Vagina (tissue), 2 donors: Measurements from ENCODE around the gene IFT57. TPM values are rescaled to one million over a fixed set of nuclear protein-coding genes. Genes with fewer than 3 reads are reported as not detected.
A peak's percentile ranks its signal among the peaks of the same experiment; 100 is the strongest.

Source experiments
- DNase-seq, 2 donors: peaks; one replicate each; pipeline ENCODE4 v3.0.0-alpha.2; 2017; ENCODE audit errors: extremely low spot score in 2 of 2
- H3K27ac ChIP-seq: fragments of 200-600 bp; sonication (generic); one replicate; pipeline ENCODE4 v1.5.1; 2019
- H3K27me3 ChIP-seq: fragments of 200-600 bp; sonication (generic); one replicate; pipeline ENCODE4 v1.5.1; 2019
- H3K36me3 ChIP-seq, 2 donors: fragments of 200-600 bp; sonication (generic); one replicate each; pipeline ENCODE4 v1.5.1; 2017 to 2019
- H3K4me1 ChIP-seq: fragments of 200-600 bp; sonication (generic); one replicate; pipeline ENCODE4 v1.5.1; 2019
- H3K4me3 ChIP-seq, 2 donors: fragments of 200-600 bp; sonication (generic); 1 replicate in 1 of 2; 2 replicates in 1 of 2; pipeline ENCODE4 v1.5.1; 2016 to 2019
- H3K9me3 ChIP-seq: fragments of 200-600 bp; sonication (generic); one replicate; pipeline ENCODE4 v1.5.1; 2019
- CTCF ChIP-seq, 3 experiments: fragments of 450-650 bp in 2 of 3; fragments of 200-600 bp in 1 of 3; sonication (generic) in 1 of 3; IDR thresholded peaks; one replicate each; pipeline ENCODE4 v1.5.1; 2017 to 2019; ENCODE audit warnings: antibody characterized with exemption in 3 of 3, mild to moderate bottlenecking in 2 of 3, moderate library complexity in 2 of 3
- POLR2A ChIP-seq, 2 donors: fragments of 450-650 bp; IDR thresholded peaks; one replicate each; pipeline ENCODE4 v1.6.1; 2017; ENCODE audit warnings: antibody characterized with exemption in 2 of 2, mild to moderate bottlenecking in 2 of 2, moderate library complexity in 2 of 2
- POLR2AphosphoS5 ChIP-seq, 2 donors: sonication (generic); formaldehyde crosslinking; IDR thresholded peaks; one replicate each; pipeline ENCODE4 v1.9.0; 2017; ENCODE audit warnings: antibody characterized with exemption in 2 of 2, mild to moderate bottlenecking in 2 of 2, low read depth in 1 of 2; ENCODE audit not compliant: insufficient read depth in 1 of 2
- intact Hi-C: fragments of 100-400 bp; cut with DNase I; formaldehyde crosslinking; loops from one replicate; pipeline ENCODE4 v1.15.1; 2023
- total RNA-seq: library from RNA; depleted of rRNA; stranded (reverse); fragments of >200 nt; gene quantifications from one replicate; pipeline ENCODE4 v1.2.3, GENCODE V29; 2016

IFT57 gene
- total RNA-seq, 1 donor from 2014 or later: 44.9 TPM

GRCh38 chr3:108130701-108131474 lies 91.3 kb downstream of the IFT57 start:
- H3K4me3 ChIP-seq: no peak overlapping the region
- no peaks in the 10 kb centered on the region for H3K27me3 ChIP-seq
- H3K9me3 ChIP-seq: no peaks in the 10 kb centered on the region
- TF ChIP-seq POLR2A (IDR thresholded peaks at IDR 0.05) (no peak), POLR2AphosphoS5 (IDR thresholded peaks at IDR 0.05; ENCODE audit: insufficient read depth in 1 of 2, low read depth in 1 of 2) (peak in 1 of 2 donors; percentile 53)
- H3K4me1 ChIP-seq: peaks cover 31% of the 10 kb centered on the region
- intact Hi-C loops: no loop called here
- H3K36me3 ChIP-seq: no peaks in the 10 kb centered on the region
- H3K27ac ChIP-seq: no peak overlapping the region
- DNase-seq: no peak

- DNase-seq: no peak
- Histone ChIP-seq H3K4me1 (peaks cover 31% of the 10 kb centered on the region), H3K27ac (no peak overlapping the region), H3K9me3 (no peaks in the 10 kb centered on the region), H3K36me3 (no peaks in the 10 kb centered on the region), H3K27me3 (no peaks in the 10 kb centered on the region), H3K4me3 (no peak overlapping the region)
- intact Hi-C loops: no loop called here
- TF ChIP-seq CTCF (IDR thresholded peaks at IDR 0.05) (no peak), POLR2AphosphoS5 (IDR thresholded peaks at IDR 0.05; ENCODE audit: insufficient read depth in 1 of 2, low read depth in 1 of 2) (no peak), POLR2A (IDR thresholded peaks at IDR 0.05) (no peak)
Observed at GRCh38 chr3:108130236-108130635, 92.0 kb downstream of the IFT57 start.

GRCh38 chr3:108127301-108127988 lies 94.8 kb downstream of the IFT57 start:
- Histone ChIP-seq H3K9me3 (no peaks in the 10 kb centered on the region), H3K4me3 (no peak overlapping the region), H3K4me1 (peaks cover 28% of the 10 kb centered on the region), H3K27me3 (no peaks in the 10 kb centered on the region), H3K36me3 (no peaks in the 10 kb centered on the region), H3K27ac (no peak overlapping the region)
- no peak for DNase-seq
- no peak for TF ChIP-seq POLR2AphosphoS5 (IDR thresholded peaks at IDR 0.05; ENCODE audit: insufficient read depth in 1 of 2, low read depth in 1 of 2)
- no peak for TF ChIP-seq POLR2A (IDR thresholded peaks at IDR 0.05)
- TF ChIP-seq CTCF (IDR thresholded peaks at IDR 0.05): no peak
- intact Hi-C loops: no loop called here

GRCh38 chr3:108126348-108126747 lies 95.9 kb downstream of the IFT57 start:
- no peaks in the 10 kb centered on the region for H3K9me3 ChIP-seq
- no peaks in the 10 kb centered on the region for H3K36me3 ChIP-seq
- DNase-seq: no peak
- H3K27ac ChIP-seq: no peak overlapping the region
- TF ChIP-seq CTCF (IDR thresholded peaks at IDR 0.05) (no peak), POLR2A (IDR thresholded peaks at IDR 0.05) (no peak), POLR2AphosphoS5 (IDR thresholded peaks at IDR 0.05; ENCODE audit: insufficient read depth in 1 of 2, low read depth in 1 of 2) (no peak)
- H3K4me3 ChIP-seq: no peak overlapping the region
- H3K4me1 ChIP-seq: peaks cover 18% of the 10 kb centered on the region
- no peaks in the 10 kb centered on the region for H3K27me3 ChIP-seq
- intact Hi-C loops: no loop called here

- H3K4me1 ChIP-seq: peaks cover 11% of the 10 kb centered on the region
- no peaks in the 10 kb centered on the region for H3K36me3 ChIP-seq
- intact Hi-C loops: no loop called here
- no peaks in the 10 kb centered on the region for H3K9me3 ChIP-seq
- no peak overlapping the region for H3K4me3 ChIP-seq
- no peak for TF ChIP-seq POLR2A (IDR thresholded peaks at IDR 0.05)
- TF ChIP-seq POLR2AphosphoS5 (IDR thresholded peaks at IDR 0.05; ENCODE audit: insufficient read depth in 1 of 2, low read depth in 1 of 2): no peak
- TF ChIP-seq CTCF (IDR thresholded peaks at IDR 0.05): no peak
- H3K27ac ChIP-seq: no peak overlapping the region
- no peak for DNase-seq
- no peaks in the 10 kb centered on the region for H3K27me3 ChIP-seq
Observed at GRCh38 chr3:108125550-108126071, 96.6 kb downstream of the IFT57 start.
